ENCODE measurements around the gene TMEM14A. TPM values are rescaled to one million over a fixed set of nuclear protein-coding genes. Genes with fewer than 3 reads are reported as not detected.

Gene TMEM14A
- total and polyA plus RNA-seq, 9 donors: 14.0 to 23.8 (median 18.2) TPM

DNA sequence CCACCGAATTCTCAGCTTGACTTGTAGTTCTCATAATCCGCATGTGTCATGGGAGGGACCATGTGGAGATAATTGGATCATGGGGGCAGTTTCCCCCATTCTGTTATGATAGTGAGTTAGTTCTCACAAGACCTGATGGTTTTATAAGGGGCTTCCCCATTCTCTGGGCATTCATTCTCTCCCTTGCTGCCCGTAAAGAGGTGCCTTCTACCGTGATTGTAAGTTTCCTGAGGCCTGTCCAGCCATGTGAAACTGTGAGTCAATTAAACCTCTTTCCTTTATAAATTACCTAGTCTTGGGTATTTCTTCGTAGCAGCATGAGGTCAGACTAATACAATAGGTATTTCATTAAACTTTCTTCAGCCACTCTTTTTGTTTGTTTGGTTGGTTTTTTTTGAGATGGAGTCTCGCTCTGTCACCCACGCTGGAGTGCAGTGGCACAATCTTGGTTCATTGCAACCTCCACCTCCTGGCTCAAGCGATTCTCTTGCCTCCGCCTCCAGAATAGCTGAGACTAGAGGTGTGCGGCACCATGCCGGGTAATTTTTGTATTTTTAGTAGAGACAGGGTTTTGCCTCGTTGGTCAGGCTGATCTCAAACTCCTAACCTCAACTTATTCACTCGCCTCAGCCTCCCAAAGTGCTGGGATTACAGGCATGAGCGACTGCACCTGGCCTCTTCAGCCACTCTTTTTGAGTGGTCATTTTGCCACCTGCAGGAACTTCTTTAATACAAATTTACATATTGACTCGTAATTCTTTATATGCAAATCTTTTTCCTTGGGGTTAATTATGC, 56.0 kb downstream of the TMEM14A start:
- no peaks in the 10 kb centered on the region for H3K27me3 ChIP-seq (ENCODE audit: control insufficient read depth, insufficient read depth, low read length)
- DNase-seq: no peak
- H3K4me1 ChIP-seq (ENCODE audit: control insufficient read depth, insufficient read depth, low read length): no peaks in the 10 kb centered on the region
- no peaks in the 10 kb centered on the region for H3K9me3 ChIP-seq (replicated peaks; ENCODE audit: control insufficient read depth, low read depth, low read length)
- no peak overlapping the region for H3K27ac ChIP-seq (ENCODE audit: low read length)
- H3K36me3 ChIP-seq (ENCODE audit: control insufficient read depth, insufficient read depth, low read length): no peaks in the 10 kb centered on the region
- no peak overlapping the region for H3K4me3 ChIP-seq (ENCODE audit: low read length)
- 84% methylated on average over 7 of the region's 15 CpGs for WGBS (ENCODE audit: insufficient coverage)

DNA sequence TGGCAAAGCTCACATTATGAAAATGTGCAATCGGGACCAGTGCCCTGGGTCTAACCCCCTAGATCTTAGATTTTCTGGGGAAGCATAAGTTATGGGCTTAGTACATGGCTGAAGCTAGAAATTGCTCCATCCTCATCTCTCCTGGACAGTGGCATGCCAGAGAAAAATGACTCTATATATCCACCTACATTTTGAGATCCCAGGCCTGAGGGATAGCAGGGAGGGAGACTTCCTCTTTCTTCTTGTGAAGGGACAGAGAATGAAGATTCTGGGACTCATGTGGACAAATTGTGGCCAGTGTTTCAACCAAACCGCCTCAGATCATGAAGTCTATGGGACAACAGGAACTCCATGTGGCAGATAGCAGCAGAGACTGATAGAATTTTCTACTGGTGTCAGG, 57.0 kb downstream of the TMEM14A start:
- WGBS (ENCODE audit: insufficient coverage): 63% methylated on average over 1 of the region's 2 CpGs
- Histone ChIP-seq H3K9me3 (replicated peaks; ENCODE audit: control insufficient read depth, low read depth, low read length) (no peaks in the 10 kb centered on the region), H3K4me1 (ENCODE audit: control insufficient read depth, insufficient read depth, low read length) (no peaks in the 10 kb centered on the region), H3K27me3 (ENCODE audit: control insufficient read depth, insufficient read depth, low read length) (no peaks in the 10 kb centered on the region), H3K27ac (ENCODE audit: low read length) (no peak overlapping the region), H3K36me3 (ENCODE audit: control insufficient read depth, insufficient read depth, low read length) (no peaks in the 10 kb centered on the region), H3K4me3 (ENCODE audit: low read length) (no peak overlapping the region)
- no peak for DNase-seq

DNA sequence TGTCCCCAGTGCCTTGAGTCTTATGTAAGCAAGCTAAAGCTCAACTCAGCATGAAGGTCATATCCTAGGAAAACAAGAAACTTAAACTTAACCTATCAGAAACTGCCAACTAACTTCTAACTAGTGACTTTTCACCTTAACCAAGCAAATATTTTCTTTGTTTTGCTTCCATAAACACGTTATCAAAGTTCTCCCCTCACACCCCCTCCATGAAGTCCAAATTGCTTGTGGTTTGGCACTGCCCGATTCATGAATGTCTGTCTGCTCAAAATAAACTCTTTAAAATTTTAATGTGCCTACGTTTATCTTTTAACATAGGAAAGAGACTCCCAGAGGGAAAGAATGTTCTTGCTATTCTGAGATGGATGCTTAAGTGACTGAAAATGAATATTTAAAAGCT, 57.5 kb downstream of the TMEM14A start:
- Histone ChIP-seq H3K9me3 (replicated peaks; ENCODE audit: control insufficient read depth, low read depth, low read length) (no peaks in the 10 kb centered on the region), H3K4me3 (ENCODE audit: low read length) (no peak overlapping the region), H3K27me3 (ENCODE audit: control insufficient read depth, insufficient read depth, low read length) (no peaks in the 10 kb centered on the region), H3K4me1 (ENCODE audit: control insufficient read depth, insufficient read depth, low read length) (no peaks in the 10 kb centered on the region), H3K27ac (ENCODE audit: low read length) (no peak overlapping the region), H3K36me3 (ENCODE audit: control insufficient read depth, insufficient read depth, low read length) (no peaks in the 10 kb centered on the region)
- 63% methylated on average over 1 of the region's 3 CpGs for WGBS (ENCODE audit: insufficient coverage)
- no peak for DNase-seq

DNA sequence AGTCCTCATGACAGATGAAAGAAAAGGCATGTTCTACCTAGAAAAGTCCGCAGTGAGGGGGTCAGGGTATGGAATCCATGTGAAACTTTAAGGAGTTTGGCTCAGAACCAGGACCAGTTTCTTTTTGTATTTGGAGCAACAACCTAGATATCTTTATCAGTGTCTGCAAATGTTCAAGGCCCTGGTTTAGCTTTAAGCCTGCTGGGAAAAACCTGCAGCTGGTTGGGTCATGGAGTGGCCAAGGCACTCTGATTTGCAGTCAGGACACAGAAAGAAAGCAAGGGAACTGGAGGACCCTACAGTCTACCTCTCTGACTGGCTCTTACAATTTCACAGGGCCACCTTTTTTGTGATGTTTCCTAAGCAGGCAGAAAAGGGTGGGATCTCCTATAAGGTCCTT, 58.7 kb downstream of the TMEM14A start:
- Histone ChIP-seq H3K27ac (ENCODE audit: low read length) (no peak overlapping the region), H3K27me3 (ENCODE audit: control insufficient read depth, insufficient read depth, low read length) (no peaks in the 10 kb centered on the region), H3K36me3 (ENCODE audit: control insufficient read depth, insufficient read depth, low read length) (no peaks in the 10 kb centered on the region), H3K4me3 (ENCODE audit: low read length) (no peak overlapping the region), H3K9me3 (replicated peaks; ENCODE audit: control insufficient read depth, low read depth, low read length) (no peaks in the 10 kb centered on the region), H3K4me1 (ENCODE audit: control insufficient read depth, insufficient read depth, low read length) (no peaks in the 10 kb centered on the region)
- WGBS (ENCODE audit: insufficient coverage): 100% methylated on average over 1 of the region's 1 CpG
- DNase-seq: no peak

DNA sequence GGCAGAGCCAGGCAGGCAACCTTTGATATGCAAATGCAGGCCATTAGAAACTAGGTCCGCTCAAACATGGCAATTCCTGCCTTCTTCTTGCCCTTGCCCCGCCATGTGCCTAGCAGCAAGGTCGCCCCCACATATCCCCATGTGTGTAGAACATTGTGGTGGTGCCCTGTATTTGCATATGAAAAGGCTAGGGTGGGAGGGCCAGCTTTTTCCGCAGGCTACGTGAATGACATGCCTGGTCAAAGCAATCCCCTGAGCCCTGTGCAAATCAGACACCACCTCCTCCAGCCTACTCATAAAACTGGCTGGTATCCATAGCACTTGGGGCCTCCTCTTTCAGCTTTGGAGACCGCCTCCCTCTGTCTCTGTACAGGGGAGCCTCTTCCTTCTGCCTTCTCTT, 60.8 kb downstream of the TMEM14A start:
- Histone ChIP-seq H3K4me1 (ENCODE audit: control insufficient read depth, insufficient read depth, low read length) (no peaks in the 10 kb centered on the region), H3K27ac (ENCODE audit: low read length) (no peak overlapping the region), H3K9me3 (replicated peaks; ENCODE audit: control insufficient read depth, low read depth, low read length) (no peaks in the 10 kb centered on the region), H3K36me3 (ENCODE audit: control insufficient read depth, insufficient read depth, low read length) (no peaks in the 10 kb centered on the region), H3K4me3 (ENCODE audit: low read length) (no peak overlapping the region), H3K27me3 (ENCODE audit: control insufficient read depth, insufficient read depth, low read length) (no peaks in the 10 kb centered on the region)
- no peak for DNase-seq
- no CpG with 5 or more reads among the region's 6 CpGs for WGBS (ENCODE audit: insufficient coverage)

DNA sequence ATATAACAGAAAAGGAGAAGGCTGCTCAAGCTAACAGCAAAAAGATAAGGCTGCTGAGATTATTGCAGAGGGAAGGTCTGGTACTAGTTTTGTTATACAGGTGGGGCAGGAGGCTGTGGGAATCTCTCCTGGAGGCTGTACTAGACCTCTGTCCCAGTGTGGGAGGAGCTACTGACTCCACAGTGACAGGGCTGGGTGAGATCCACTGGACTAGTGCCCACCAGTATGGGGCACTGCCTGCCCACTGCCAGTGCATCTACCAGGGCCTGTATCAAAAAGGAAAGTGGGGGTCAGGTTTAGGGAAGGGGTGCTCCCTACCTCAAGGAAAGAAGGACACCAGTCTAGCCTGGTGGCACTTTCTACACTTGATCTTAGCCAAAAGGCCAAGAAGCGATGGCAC, 62.3 kb downstream of the TMEM14A start:
- H3K27me3 ChIP-seq (ENCODE audit: control insufficient read depth, insufficient read depth, low read length): no peaks in the 10 kb centered on the region
- WGBS (ENCODE audit: insufficient coverage): 100% methylated on average over 1 of the region's 1 CpG
- H3K4me1 ChIP-seq (ENCODE audit: control insufficient read depth, insufficient read depth, low read length): no peaks in the 10 kb centered on the region
- no peak for DNase-seq
- H3K9me3 ChIP-seq (replicated peaks; ENCODE audit: control insufficient read depth, low read depth, low read length): no peaks in the 10 kb centered on the region
- no peak overlapping the region for H3K4me3 ChIP-seq (ENCODE audit: low read length)
- H3K27ac ChIP-seq (ENCODE audit: low read length): no peak overlapping the region
- no peaks in the 10 kb centered on the region for H3K36me3 ChIP-seq (ENCODE audit: control insufficient read depth, insufficient read depth, low read length)

DNA sequence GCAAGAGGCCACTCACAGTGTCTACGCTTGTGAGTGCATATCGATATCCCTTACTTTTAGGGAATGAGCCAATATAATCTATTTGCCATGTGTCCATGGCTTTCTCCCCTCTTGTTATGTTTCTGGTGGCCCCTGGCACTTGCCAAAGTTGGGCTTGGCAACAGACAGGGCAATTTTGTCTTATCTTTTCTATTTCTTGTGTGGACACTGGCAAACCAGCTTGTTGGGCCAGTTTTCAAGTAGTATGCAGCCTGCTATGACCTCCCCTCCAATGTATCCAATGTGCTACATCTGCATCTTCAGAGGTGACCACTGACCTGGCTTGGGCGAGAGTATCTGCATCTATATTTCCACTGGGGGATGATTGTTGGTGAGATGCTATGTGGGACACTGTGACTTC, 63.2 kb downstream of the TMEM14A start:
- Histone ChIP-seq H3K27ac (ENCODE audit: low read length) (no peak overlapping the region), H3K9me3 (replicated peaks; ENCODE audit: control insufficient read depth, low read depth, low read length) (no peaks in the 10 kb centered on the region), H3K4me3 (ENCODE audit: low read length) (no peak overlapping the region), H3K27me3 (ENCODE audit: control insufficient read depth, insufficient read depth, low read length) (no peaks in the 10 kb centered on the region), H3K4me1 (ENCODE audit: control insufficient read depth, insufficient read depth, low read length) (no peaks in the 10 kb centered on the region), H3K36me3 (ENCODE audit: control insufficient read depth, insufficient read depth, low read length) (no peaks in the 10 kb centered on the region)
- DNase-seq: no peak
- WGBS (ENCODE audit: insufficient coverage): 68% methylated on average over 2 of the region's 3 CpGs

DNA sequence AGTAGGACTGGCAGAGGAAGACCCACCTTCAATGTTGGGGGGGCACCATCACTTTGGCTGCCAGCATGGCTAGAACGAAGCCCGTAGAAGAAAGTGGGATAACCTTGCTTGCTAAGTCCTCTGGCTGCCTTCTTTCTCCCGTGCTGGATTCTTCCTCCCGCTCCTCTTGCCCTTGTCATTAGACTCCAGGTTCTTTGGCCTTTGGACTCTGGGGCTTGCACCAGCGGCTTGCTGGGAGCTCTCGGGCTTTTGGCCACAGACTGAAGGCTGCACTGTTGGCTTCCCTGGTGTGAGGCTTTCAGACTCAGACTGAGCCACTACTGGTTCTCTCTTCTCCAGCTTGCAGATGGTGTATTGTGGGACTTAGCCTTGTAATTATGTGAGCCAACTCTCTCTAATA, 64.2 kb downstream of the TMEM14A start:
- no peaks in the 10 kb centered on the region for H3K9me3 ChIP-seq (replicated peaks; ENCODE audit: control insufficient read depth, low read depth, low read length)
- no peaks in the 10 kb centered on the region for H3K36me3 ChIP-seq (ENCODE audit: control insufficient read depth, insufficient read depth, low read length)
- WGBS (ENCODE audit: insufficient coverage): 91% methylated on average over 6 of the region's 6 CpGs
- H3K27me3 ChIP-seq (ENCODE audit: control insufficient read depth, insufficient read depth, low read length): no peaks in the 10 kb centered on the region
- H3K4me1 ChIP-seq (ENCODE audit: control insufficient read depth, insufficient read depth, low read length): no peaks in the 10 kb centered on the region
- H3K4me3 ChIP-seq (ENCODE audit: low read length): no peak overlapping the region
- no peak for DNase-seq
- no peak overlapping the region for H3K27ac ChIP-seq (ENCODE audit: low read length)

DNA sequence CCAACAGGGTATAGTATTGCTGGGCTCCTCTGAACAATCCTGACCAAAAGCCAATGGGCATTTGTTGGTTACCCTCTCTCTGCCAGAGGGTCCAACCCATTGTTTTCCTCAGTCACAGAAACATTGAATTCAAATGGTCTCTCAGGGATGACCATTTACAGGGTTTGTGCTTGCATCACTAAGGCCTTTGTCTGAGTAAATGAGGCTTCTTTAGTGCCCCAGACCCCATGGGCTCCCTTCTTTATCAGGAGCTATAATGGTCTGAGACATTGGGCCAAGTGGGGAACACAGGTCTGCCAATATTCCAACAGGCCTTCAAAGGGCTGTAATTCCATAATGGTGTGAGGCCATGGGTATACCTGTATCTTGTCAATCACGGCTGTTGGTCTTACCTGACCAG, 65.2 kb downstream of the TMEM14A start:
- no peak for DNase-seq
- Histone ChIP-seq H3K27ac (ENCODE audit: low read length) (no peak overlapping the region), H3K4me1 (ENCODE audit: control insufficient read depth, insufficient read depth, low read length) (no peaks in the 10 kb centered on the region), H3K9me3 (replicated peaks; ENCODE audit: control insufficient read depth, low read depth, low read length) (no peaks in the 10 kb centered on the region), H3K27me3 (ENCODE audit: control insufficient read depth, insufficient read depth, low read length) (no peaks in the 10 kb centered on the region), H3K36me3 (ENCODE audit: control insufficient read depth, insufficient read depth, low read length) (no peaks in the 10 kb centered on the region), H3K4me3 (ENCODE audit: low read length) (no peak overlapping the region)
- WGBS (ENCODE audit: insufficient coverage): 100% methylated on average over 1 of the region's 1 CpG
